ENCODE measurements around the gene SLIT1. TPM values are rescaled to one million over a fixed set of nuclear protein-coding genes. Genes with fewer than 3 reads are reported as not detected.
A peak's percentile ranks its signal among the peaks of the same experiment; 100 is the strongest.

The SLIT1 gene
- polyA plus RNA-seq, 1 donor (not counting 4 experiments of a cell fraction or from before 2014, with no cell fraction given) = 0.01 TPM

GRCh38 chr10:96991313-96991841 is 194.4 kb downstream of the SLIT1 start:
- Histone ChIP-seq H3K4me2 (ENCODE audit: control insufficient read depth, extremely low read depth, insufficient read depth, low read depth, low read length) (peak overlapping the region; percentile 60), H2AFZ (ENCODE audit: control insufficient read depth, low read length) (no peak overlapping the region)
- no peak for DNase-seq (ENCODE audit: low read depth, low spot score)

GRCh38 chr10:96988426-96988825 is 197.3 kb downstream of the SLIT1 start:
- Histone ChIP-seq H3K79me2 (ENCODE audit: control insufficient read depth, insufficient read depth, low read length) (no peaks in the 10 kb centered on the region), H3K9ac (ENCODE audit: control insufficient read depth, extremely low read depth, insufficient read depth, low read length) (no peak overlapping the region), H3K4me1 (ENCODE audit: control insufficient read depth, extremely low read depth, insufficient read depth, low read length) (peaks cover 11% of the 10 kb centered on the region), H3K4me3 (ENCODE audit: control insufficient read depth in 2 of 3, extremely low read depth in 1 of 3, insufficient read depth in 2 of 3, low read depth in 1 of 3, low read length in 3 of 3) (no peak overlapping the region), H3K9me1 (ENCODE audit: control insufficient read depth, extremely low read depth, insufficient read depth, low read length) (no peaks in the 10 kb centered on the region), H3K27ac (ENCODE audit: control insufficient read depth, insufficient read depth, low read length) (no peak overlapping the region), H4K20me1 (ENCODE audit: control insufficient read depth, extremely low read depth, insufficient read depth, low read length) (no peaks in the 10 kb centered on the region), H3K27me3 (ENCODE audit: control insufficient read depth, extremely low read depth, insufficient read depth, low read length) (no peaks in the 10 kb centered on the region), H2AFZ (ENCODE audit: control insufficient read depth, low read length) (no peak overlapping the region), H3K9me3 (ENCODE audit: control insufficient read depth, low read depth, low read length) (no peaks in the 10 kb centered on the region), H3K4me2 (ENCODE audit: control insufficient read depth, extremely low read depth, insufficient read depth, low read depth, low read length) (no peak overlapping the region), H3K36me3 (ENCODE audit: control insufficient read depth in 2 of 2, extremely low read depth in 1 of 2, insufficient read depth in 2 of 2, low read length in 2 of 2) (no peaks in the 10 kb centered on the region)
- FAIRE-seq = no peak
- no peak for DNase-seq (ENCODE audit: low read depth, low spot score)
- TF ChIP-seq CTCF (optimal IDR thresholded peaks at IDR 0.05 in 1 of 3, IDR thresholded peaks at IDR 0.05 in 1 of 3, conservative IDR thresholded peaks at IDR 0.05 in 1 of 3; ENCODE audit: extremely low read depth in 1 of 3, insufficient read depth in 2 of 3, low read length in 3 of 3) = no peak
- no peak for TF ChIP-seq EZH2 (IDR thresholded peaks at IDR 0.05; ENCODE audit: low read length)
- dilution Hi-C loops (cut with MboI; ENCODE audit: extremely low pct_ligation_motif_present, low sequenced_read_pairs) = no loop called here

More at GRCh38 chr10:96991313-96991841, 194.4 kb downstream of the SLIT1 start:
- dilution Hi-C loops (cut with MboI; ENCODE audit: extremely low pct_ligation_motif_present, low sequenced_read_pairs) = no loop called here
- Histone ChIP-seq H3K9me3 (ENCODE audit: control insufficient read depth, low read depth, low read length) (no peaks in the 10 kb centered on the region), H3K9me1 (ENCODE audit: control insufficient read depth, extremely low read depth, insufficient read depth, low read length) (no peaks in the 10 kb centered on the region), H3K79me2 (ENCODE audit: control insufficient read depth, insufficient read depth, low read length) (no peaks in the 10 kb centered on the region), H3K4me1 (ENCODE audit: control insufficient read depth, extremely low read depth, insufficient read depth, low read length) (peaks cover 11% of the 10 kb centered on the region), H3K27me3 (ENCODE audit: control insufficient read depth, extremely low read depth, insufficient read depth, low read length) (no peaks in the 10 kb centered on the region), H3K4me3 (ENCODE audit: control insufficient read depth in 2 of 3, extremely low read depth in 1 of 3, insufficient read depth in 2 of 3, low read depth in 1 of 3, low read length in 3 of 3) (no peak overlapping the region), H3K27ac (ENCODE audit: control insufficient read depth, insufficient read depth, low read length) (no peak overlapping the region), H3K36me3 (ENCODE audit: control insufficient read depth in 2 of 2, extremely low read depth in 1 of 2, insufficient read depth in 2 of 2, low read length in 2 of 2) (no peaks in the 10 kb centered on the region), H4K20me1 (ENCODE audit: control insufficient read depth, extremely low read depth, insufficient read depth, low read length) (no peaks in the 10 kb centered on the region), H3K9ac (ENCODE audit: control insufficient read depth, extremely low read depth, insufficient read depth, low read length) (no peak overlapping the region)
- FAIRE-seq = peak; percentile 26
- TF ChIP-seq CTCF (optimal IDR thresholded peaks at IDR 0.05 in 1 of 3, IDR thresholded peaks at IDR 0.05 in 1 of 3, conservative IDR thresholded peaks at IDR 0.05 in 1 of 3; ENCODE audit: extremely low read depth in 1 of 3, insufficient read depth in 2 of 3, low read length in 3 of 3) (no peak), EZH2 (IDR thresholded peaks at IDR 0.05; ENCODE audit: low read length) (no peak)

Measured in keratinocyte (primary cell).